ENCODE data around the gene GLB1L.

DNA sequence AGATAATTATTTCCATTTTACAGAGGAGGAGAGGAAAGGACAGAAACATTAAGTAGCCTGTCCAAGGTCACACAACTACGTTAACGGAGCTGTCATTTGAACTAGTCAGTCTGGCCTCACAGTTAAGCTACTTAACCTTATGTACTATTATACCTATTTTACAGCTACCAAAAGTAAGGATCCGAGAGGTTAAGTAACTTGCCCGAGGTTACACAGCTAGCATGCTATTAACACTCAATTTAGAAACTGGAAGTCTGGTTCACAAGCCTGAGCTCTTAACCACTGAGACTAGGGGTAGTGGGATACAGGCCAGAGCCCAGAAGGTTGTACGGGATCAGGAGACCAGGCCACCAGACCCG, 476 bp downstream of the GLB1L start:
- TF ChIP-seq EZH2 (IDR thresholded peaks at IDR 0.05): no peak
- TF ChIP-seq POLR2AphosphoS5 (IDR thresholded peaks at IDR 0.05; ENCODE audit: borderline replicate concordance, low read depth, low read length): no peak
